ENCODE data around the gene ARL16. TPM values are rescaled to one million over a fixed set of nuclear protein-coding genes. Genes with fewer than 3 reads are reported as not detected.

The ARL16 gene
- total and polyA plus RNA-seq, 10 donors = 22.5 to 93.5 (median 31.9) TPM

DNA sequence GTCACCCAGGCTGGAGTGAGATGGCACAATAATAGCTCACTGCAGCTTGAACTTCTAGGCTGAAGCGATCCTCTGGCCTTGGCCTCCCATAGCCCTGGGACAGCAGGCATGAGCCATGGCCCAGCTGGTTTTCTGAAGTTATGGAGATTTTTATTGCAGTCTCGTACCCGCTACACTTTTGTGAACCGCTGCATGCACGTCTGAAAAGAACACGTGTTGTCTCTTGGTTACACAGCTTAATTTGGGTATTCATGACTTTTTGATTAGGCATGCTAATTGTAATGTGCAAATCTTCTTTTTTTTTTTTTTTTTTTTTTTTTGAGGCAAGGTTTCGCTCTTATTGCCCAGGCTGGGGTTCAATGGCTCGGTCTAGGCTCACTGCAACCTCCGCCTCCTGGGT is 41.8 kb upstream of the ARL16 start:
- Histone ChIP-seq H3K27ac (no peak overlapping the region), H3K36me3 (no peaks in the 10 kb centered on the region), H3K9me3 (no peaks in the 10 kb centered on the region), H3K27me3 (replicated peaks in 1 of 7) (peaks cover 0 to 65% (median 5%) of the 10 kb centered on the region in 7 donors), H3K4me3 (no peak overlapping the region), H3K4me1 (peaks cover 0 to 10% (median 1%) of the 10 kb centered on the region in 6 donors)
- intact Hi-C loops (cut with DNase I; ENCODE audit: low total_unique reads) = no loop called here
- DNase-seq = no peak
- no peak for TF ChIP-seq POLR2AphosphoS5 (IDR thresholded peaks at IDR 0.05)
- TF ChIP-seq, protein P1, sequence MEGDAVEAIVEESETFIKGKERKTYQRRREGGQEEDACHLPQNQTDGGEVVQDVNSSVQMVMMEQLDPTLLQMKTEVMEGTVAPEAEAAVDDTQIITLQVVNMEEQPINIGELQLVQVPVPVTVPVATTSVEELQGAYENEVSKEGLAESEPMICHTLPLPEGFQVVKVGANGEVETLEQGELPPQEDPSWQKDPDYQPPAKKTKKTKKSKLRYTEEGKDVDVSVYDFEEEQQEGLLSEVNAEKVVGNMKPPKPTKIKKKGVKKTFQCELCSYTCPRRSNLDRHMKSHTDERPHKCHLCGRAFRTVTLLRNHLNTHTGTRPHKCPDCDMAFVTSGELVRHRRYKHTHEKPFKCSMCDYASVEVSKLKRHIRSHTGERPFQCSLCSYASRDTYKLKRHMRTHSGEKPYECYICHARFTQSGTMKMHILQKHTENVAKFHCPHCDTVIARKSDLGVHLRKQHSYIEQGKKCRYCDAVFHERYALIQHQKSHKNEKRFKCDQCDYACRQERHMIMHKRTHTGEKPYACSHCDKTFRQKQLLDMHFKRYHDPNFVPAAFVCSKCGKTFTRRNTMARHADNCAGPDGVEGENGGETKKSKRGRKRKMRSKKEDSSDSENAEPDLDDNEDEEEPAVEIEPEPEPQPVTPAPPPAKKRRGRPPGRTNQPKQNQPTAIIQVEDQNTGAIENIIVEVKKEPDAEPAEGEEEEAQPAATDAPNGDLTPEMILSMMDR (IDR thresholded peaks at IDR 0.05 in 8 of 11, conservative IDR thresholded peaks at IDR 0.05 in 3 of 11) = no peak
- no peak for TF ChIP-seq POLR2A (IDR thresholded peaks at IDR 0.05)
- whole genome bisulfite sequencing, 5 donors = 80 to 94% (median 87%) methylated on average over 9 of the region's 9 CpGs

DNA sequence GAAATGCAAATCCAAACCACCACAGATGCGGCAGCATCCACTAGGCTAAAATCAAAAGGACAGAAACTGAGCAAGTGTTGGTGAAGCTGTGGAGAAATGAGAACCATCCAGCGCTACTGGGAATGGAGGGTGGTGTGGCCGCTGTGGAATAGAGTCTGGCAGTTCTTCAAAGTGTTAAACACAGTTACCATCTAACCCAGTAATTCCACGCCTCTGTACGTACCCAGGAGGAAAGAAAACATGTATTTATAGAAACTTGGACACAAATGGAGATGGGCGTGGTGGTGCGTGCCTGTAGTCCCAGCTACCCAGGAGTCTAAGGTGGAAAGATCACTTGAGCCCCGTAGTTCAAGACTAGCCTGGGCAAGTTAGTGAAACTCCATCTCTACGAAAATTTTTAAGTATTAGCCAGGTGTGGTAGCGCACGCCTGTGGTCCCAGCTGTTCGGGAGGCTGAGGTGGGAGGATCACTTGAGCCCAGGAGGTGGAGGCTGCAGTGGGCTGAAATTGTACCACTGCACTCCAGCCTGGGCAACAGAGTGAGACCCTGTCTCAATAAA is 40.1 kb upstream of the ARL16 start:
- H3K36me3 ChIP-seq = peaks cover 0 to 13% (median 0%) of the 10 kb centered on the region in 6 donors
- no peak overlapping the region for H3K27ac ChIP-seq
- H3K4me3 ChIP-seq = no peak overlapping the region
- 60 to 65% (median 62%) methylated on average over 12 of the region's 12 CpGs for WGBS, 5 donors
- DNase-seq = no peak
- intact Hi-C loops (cut with DNase I; ENCODE audit: low total_unique reads) = no loop called here
- H3K27me3 ChIP-seq (replicated peaks in 1 of 7) = peaks cover 0 to 48% (median 1%) of the 10 kb centered on the region in 7 donors
- TF ChIP-seq, protein P1 (IDR thresholded peaks at IDR 0.05 in 8 of 11, conservative IDR thresholded peaks at IDR 0.05 in 3 of 11) = no peak
- TF ChIP-seq POLR2AphosphoS5 (IDR thresholded peaks at IDR 0.05) (no peak), POLR2A (IDR thresholded peaks at IDR 0.05) (no peak)
- peaks cover 0 to 10% (median 1%) of the 10 kb centered on the region in 6 donors for H3K4me1 ChIP-seq
- no peaks in the 10 kb centered on the region for H3K9me3 ChIP-seq

DNA sequence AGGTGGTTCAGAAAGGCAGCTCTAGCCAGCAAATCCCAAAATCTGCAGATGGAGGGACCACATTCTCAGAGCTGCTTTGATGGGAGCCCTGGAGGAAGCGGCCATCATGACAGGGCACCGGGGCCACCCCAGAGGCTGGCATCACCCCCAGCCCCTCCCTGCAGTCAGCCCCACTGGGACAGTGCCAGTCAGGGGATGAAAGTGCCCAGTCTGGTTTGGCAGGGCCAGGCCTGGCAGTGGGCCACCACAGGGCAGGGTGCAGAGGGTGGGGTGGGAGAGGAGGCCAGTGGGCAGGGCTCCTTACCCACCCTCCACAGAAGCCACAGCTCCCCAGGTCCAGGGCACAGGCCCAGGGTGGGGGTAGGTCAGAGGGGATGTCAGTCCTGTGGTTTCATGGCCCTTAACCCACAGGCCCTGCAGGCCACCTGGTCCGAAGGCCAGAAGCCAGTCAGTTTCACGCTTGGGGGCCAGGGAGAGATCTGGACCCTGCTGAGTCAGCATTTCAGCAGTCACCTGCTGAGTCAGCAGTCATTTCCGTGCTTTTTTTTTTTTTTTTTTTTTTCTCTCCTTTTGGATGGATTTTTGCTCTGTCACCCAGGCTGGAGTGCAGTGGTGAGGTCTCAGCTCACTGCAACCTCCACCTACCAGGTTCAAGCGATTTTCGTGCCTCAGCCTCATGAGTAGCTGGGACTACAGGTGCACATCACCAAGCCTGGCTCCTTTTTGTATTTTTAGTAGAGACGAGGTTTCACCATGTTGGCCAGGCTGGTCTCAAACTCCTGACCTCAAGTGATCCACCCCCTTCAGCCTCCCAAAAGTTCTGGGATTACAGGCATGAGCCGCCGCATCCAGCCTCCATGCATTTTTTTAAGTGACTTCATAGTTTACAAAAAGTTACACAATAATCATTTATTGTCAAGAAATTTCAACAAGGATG is 38.9 kb upstream of the ARL16 start:
- peaks cover 0 to 10% (median 1%) of the 10 kb centered on the region in 6 donors for H3K4me1 ChIP-seq
- no peak overlapping the region for H3K27ac ChIP-seq
- H3K36me3 ChIP-seq = peaks cover 0 to 26% (median 0%) of the 10 kb centered on the region in 6 donors
- 55 to 62% (median 62%) methylated on average over 10 of the region's 10 CpGs for WGBS, 5 donors
- intact Hi-C loops (cut with DNase I; ENCODE audit: low total_unique reads) = no loop called here
- no peaks in the 10 kb centered on the region for H3K9me3 ChIP-seq
- no peak for DNase-seq
- no peak overlapping the region for H3K4me3 ChIP-seq
- TF ChIP-seq POLR2AphosphoS5 (IDR thresholded peaks at IDR 0.05) (peak; percentile 16 to 47 (median 43)), POLR2A (IDR thresholded peaks at IDR 0.05) (no peak)
- TF ChIP-seq, protein P1 (IDR thresholded peaks at IDR 0.05 in 8 of 11, conservative IDR thresholded peaks at IDR 0.05 in 3 of 11) = no peak
- H3K27me3 ChIP-seq (replicated peaks in 1 of 7) = peaks cover 0 to 46% (median 0%) of the 10 kb centered on the region in 7 donors

Measured in spleen (tissue), 11 donors.